Tibial nerve (tissue), 4 donors: ENCODE data around the gene PHF19. TPM values are rescaled to one million over a fixed set of nuclear protein-coding genes. Genes with fewer than 3 reads are reported as not detected.

ENCODE experiments used
- DNase-seq, 2 donors: peaks; one replicate each; pipeline ENCODE4 v3.0.0-alpha.2; 2019; ENCODE audit warnings: low spot score in 2 of 2
- H3K27ac ChIP-seq, 4 donors: fragments of 200-600 bp; sonication (generic) in 3 of 4; one replicate each; pipeline ENCODE4 v1.5.1; 2017 to 2019; ENCODE audit warnings: mild to moderate bottlenecking in 1 of 4
- H3K27me3 ChIP-seq, 2 donors: fragments of 200-600 bp; sonication (generic) in 1 of 2; one replicate each; pipeline versions ENCODE4 v1.5.1 to v1.6.0; 2017 to 2019
- H3K36me3 ChIP-seq, 3 donors: fragments of 200-600 bp; sonication (generic); one replicate each; pipeline ENCODE4 v1.5.1; 2018 to 2019
- H3K4me1 ChIP-seq, 4 donors: fragments of 200-600 bp; sonication (generic) in 3 of 4; one replicate each; pipeline ENCODE4 v1.5.1; 2017 to 2019
- H3K4me3 ChIP-seq, 4 donors: fragments of 200-600 bp; sonication (generic) in 3 of 4; one replicate each; pipeline ENCODE4 v1.5.1; 2017 to 2019; ENCODE audit warnings: mild to moderate bottlenecking in 1 of 4, moderate library complexity in 1 of 4
- H3K9me3 ChIP-seq, 4 donors: fragments of 200-600 bp; sonication (generic) in 3 of 4; one replicate each; pipeline ENCODE4 v1.5.1; 2017 to 2019
- EP300 ChIP-seq, 2 donors: sonication (generic); formaldehyde crosslinking; IDR thresholded peaks; one replicate each; pipeline ENCODE4 v1.6.1; 2017; ENCODE audit warnings: antibody characterized with exemption in 2 of 2, mild to moderate bottlenecking in 1 of 2
- POLR2A ChIP-seq, 2 donors: fragments of 450-650 bp; IDR thresholded peaks; one replicate each; pipeline ENCODE4 v1.6.1; 2017; ENCODE audit warnings: antibody characterized with exemption in 2 of 2, mild to moderate bottlenecking in 2 of 2, moderate library complexity in 2 of 2
- WGBS, 2 donors: methylation state at CpG; one replicate each; pipeline ENCODE4 v1.1.5; 2018; 5-methylcytosine and 5-hydroxymethylcytosine counted together
- total RNA-seq, 4 donors: library from RNA; depleted of rRNA; stranded (reverse); fragments of >200 nt; gene quantifications; one replicate each; pipeline ENCODE4 v1.1.0, GENCODE V29; 2016
- TF ChIP-seq, protein P1 (sequence below), 5 experiments: fragments of 200-600 bp in 3 of 5; fragments of 450-650 bp in 2 of 5; sonication (generic) in 3 of 5; IDR thresholded peaks; one replicate each; pipeline ENCODE4 v1.5.1; 2016 to 2019; ENCODE audit warnings: antibody characterized with exemption in 5 of 5, mild to moderate bottlenecking in 3 of 5, moderate library complexity in 2 of 5

The PHF19 gene
- total RNA-seq, 4 donors from 2014 or later = 31.2 to 61.6 (median 44.3) TPM

- Histone ChIP-seq H3K27ac (peak overlapping the region in 3 of 4 donors; percentile 78 to 95 (median 93)), H3K4me1 (peaks cover 3 to 54% (median 39%) of the 10 kb centered on the region in 4 donors), H3K36me3 (no peaks in the 10 kb centered on the region), H3K9me3 (no peaks in the 10 kb centered on the region), H3K27me3 (no peaks in the 10 kb centered on the region), H3K4me3 (no peak overlapping the region)
- WGBS, 2 donors = 93 to 95% methylated on average over 11 of the region's 11 CpGs
- TF ChIP-seq POLR2A (IDR thresholded peaks at IDR 0.05) = no peak
- TF ChIP-seq EP300 (IDR thresholded peaks at IDR 0.05) = no peak
- TF ChIP-seq, protein P1, sequence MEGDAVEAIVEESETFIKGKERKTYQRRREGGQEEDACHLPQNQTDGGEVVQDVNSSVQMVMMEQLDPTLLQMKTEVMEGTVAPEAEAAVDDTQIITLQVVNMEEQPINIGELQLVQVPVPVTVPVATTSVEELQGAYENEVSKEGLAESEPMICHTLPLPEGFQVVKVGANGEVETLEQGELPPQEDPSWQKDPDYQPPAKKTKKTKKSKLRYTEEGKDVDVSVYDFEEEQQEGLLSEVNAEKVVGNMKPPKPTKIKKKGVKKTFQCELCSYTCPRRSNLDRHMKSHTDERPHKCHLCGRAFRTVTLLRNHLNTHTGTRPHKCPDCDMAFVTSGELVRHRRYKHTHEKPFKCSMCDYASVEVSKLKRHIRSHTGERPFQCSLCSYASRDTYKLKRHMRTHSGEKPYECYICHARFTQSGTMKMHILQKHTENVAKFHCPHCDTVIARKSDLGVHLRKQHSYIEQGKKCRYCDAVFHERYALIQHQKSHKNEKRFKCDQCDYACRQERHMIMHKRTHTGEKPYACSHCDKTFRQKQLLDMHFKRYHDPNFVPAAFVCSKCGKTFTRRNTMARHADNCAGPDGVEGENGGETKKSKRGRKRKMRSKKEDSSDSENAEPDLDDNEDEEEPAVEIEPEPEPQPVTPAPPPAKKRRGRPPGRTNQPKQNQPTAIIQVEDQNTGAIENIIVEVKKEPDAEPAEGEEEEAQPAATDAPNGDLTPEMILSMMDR (IDR thresholded peaks at IDR 0.05) = no peak
- DNase-seq = no peak
Measured at GRCh38 chr9:120923620-120924328, 46.8 kb upstream of the PHF19 start.

GRCh38 chr9:120922404-120923195, 45.6 kb upstream of the PHF19 start:
- H3K9me3 ChIP-seq = no peaks in the 10 kb centered on the region
- H3K27ac ChIP-seq = peak overlapping the region; percentile 46 to 95 (median 86)
- no peaks in the 10 kb centered on the region for H3K27me3 ChIP-seq
- H3K4me3 ChIP-seq = no peak overlapping the region
- H3K36me3 ChIP-seq = no peaks in the 10 kb centered on the region
- 68 to 73% methylated on average over 7 of the region's 7 CpGs for WGBS, 2 donors
- no peak for DNase-seq
- peaks cover 3 to 57% (median 37%) of the 10 kb centered on the region in 4 donors for H3K4me1 ChIP-seq
- TF ChIP-seq POLR2A (IDR thresholded peaks at IDR 0.05) (no peak), EP300 (IDR thresholded peaks at IDR 0.05) (no peak)
- TF ChIP-seq, protein P1 (IDR thresholded peaks at IDR 0.05) = no peak

DNA sequence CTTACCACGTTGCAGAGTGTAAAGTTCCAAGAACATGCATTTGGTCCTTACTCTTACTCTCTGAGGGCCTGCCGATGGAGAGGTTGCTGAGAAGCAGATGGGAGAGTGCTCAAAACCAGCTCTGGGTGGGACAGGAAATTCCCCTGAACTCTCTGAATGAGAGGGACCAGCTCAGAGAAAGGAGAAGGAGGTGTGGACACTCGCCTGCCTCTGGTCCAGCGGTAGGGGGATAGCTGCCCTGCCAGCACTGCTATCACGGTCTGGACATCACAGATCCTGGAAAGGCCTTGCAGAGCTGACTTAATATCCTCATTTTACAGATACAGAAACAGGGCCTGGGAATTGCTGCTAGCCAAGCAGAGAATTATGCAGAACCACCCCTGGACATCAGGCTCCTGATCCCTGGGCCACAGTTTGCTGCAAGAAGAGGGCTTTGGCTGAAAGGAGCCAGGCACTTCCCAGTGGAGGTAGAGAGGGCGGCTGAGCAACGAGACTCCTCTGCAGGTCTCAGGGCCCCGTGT, 44.7 kb upstream of the PHF19 start:
- 45 to 48% methylated on average over 8 of the region's 8 CpGs for WGBS, 2 donors

GRCh38 chr9:120920806-120921178, 43.8 kb upstream of the PHF19 start:
- Histone ChIP-seq H3K4me1 (peaks cover 4 to 66% (median 48%) of the 10 kb centered on the region in 4 donors), H3K4me3 (no peak overlapping the region), H3K9me3 (no peaks in the 10 kb centered on the region), H3K27ac (peak overlapping the region; percentile 60 to 95 (median 86)), H3K27me3 (no peaks in the 10 kb centered on the region), H3K36me3 (no peaks in the 10 kb centered on the region)
- DNase-seq = no peak
- 59 to 70% methylated on average over 3 of the region's 3 CpGs for WGBS, 2 donors
- TF ChIP-seq POLR2A (IDR thresholded peaks at IDR 0.05) (no peak), EP300 (IDR thresholded peaks at IDR 0.05) (no peak)
- TF ChIP-seq, protein P1 (IDR thresholded peaks at IDR 0.05) = no peak

More for the DNA sequence above, 44.7 kb upstream of the PHF19 start:
- no peak for DNase-seq
- Histone ChIP-seq H3K4me3 (no peak overlapping the region), H3K27ac (peak overlapping the region; percentile 46 to 95 (median 86)), H3K27me3 (no peaks in the 10 kb centered on the region), H3K9me3 (no peaks in the 10 kb centered on the region), H3K4me1 (peaks cover 3 to 62% (median 40%) of the 10 kb centered on the region in 4 donors), H3K36me3 (no peaks in the 10 kb centered on the region)
- TF ChIP-seq EP300 (IDR thresholded peaks at IDR 0.05) (no peak), POLR2A (IDR thresholded peaks at IDR 0.05) (no peak)
- TF ChIP-seq, protein P1 (IDR thresholded peaks at IDR 0.05) = no peak
